ENCODE results near the gene TMEM61. TPM values are rescaled to one million over a fixed set of nuclear protein-coding genes. Genes with fewer than 3 reads are reported as not detected.

Gene TMEM61
- total RNA-seq, 4 donors from 2014 or later = not detected

GRCh38 chr1:55040083-55040932 is 59.9 kb downstream of the TMEM61 start:
- no peak for TF ChIP-seq CTCF (IDR thresholded peaks at IDR 0.05; ENCODE audit: low read depth)

GRCh38 chr1:55040933-55041494 is 60.6 kb downstream of the TMEM61 start:
- no peak for TF ChIP-seq CTCF (IDR thresholded peaks at IDR 0.05; ENCODE audit: low read depth)

- TF ChIP-seq CTCF (IDR thresholded peaks at IDR 0.05; ENCODE audit: low read depth) = no peak
Measured at GRCh38 chr1:55041613-55042012, 61.2 kb downstream of the TMEM61 start.

Other genes starting within 250 kb of the TMEM61 start
- 1 to 10 TPM; 2.1 to 3.6 (median 2.5) TPM for gene PARS2, start 216.1 kb upstream of the TMEM61 start, total RNA-seq
- gene TTC22, start 179.3 kb upstream of the TMEM61 start, total RNA-seq = 1 to 10 TPM in 1 of 4 donors, not detected in 3; 2.1 TPM
- 100 to 1,000 TPM in 3 of 4 donors, 10 to 100 TPM in 1; 66.2 to 180 (median 131) TPM for gene DHCR24, start 93.4 kb upstream of the TMEM61 start, total RNA-seq
- not detected for gene BSND, start 18.3 kb downstream of the TMEM61 start, total RNA-seq
- gene PCSK9, start 58.9 kb downstream of the TMEM61 start, total RNA-seq = not detected
- gene USP24, start 234.7 kb downstream of the TMEM61 start, total RNA-seq = 100 to 1,000 TPM in 2 of 4 donors, 10 to 100 TPM in 2; 68.2 to 137 (median 96.1) TPM

Data from subcutaneous adipose tissue (tissue), 4 donors.